Measurements from ENCODE around the gene SLK. TPM values are rescaled to one million over a fixed set of nuclear protein-coding genes. Genes with fewer than 3 reads are reported as not detected.

Gene SLK
- total RNA-seq: 10 to 100 TPM; 32.7 to 36.3 TPM

- H3K9me3 Mint-ChIP-seq: no peaks in the 10 kb centered on the region
- peak; percentile 86 for DNase-seq
- H3K27ac Mint-ChIP-seq: peak within 1 kb of the TSS; percentile 86
- peaks cover 12% of the 10 kb centered on the region for H3K36me3 Mint-ChIP-seq (ENCODE audit: low read depth)
- peaks cover 33% of the 10 kb centered on the region for H3K4me1 Mint-ChIP-seq
- H3K27me3 Mint-ChIP-seq: no peaks in the 10 kb centered on the region
- peak within 1 kb of the TSS; percentile 100 for H3K4me3 Mint-ChIP-seq
- POLR2A ChIA-PET: interaction anchor here (0.6 to 2.6 kb wide), 18 partner anchors 9 to 384 kb away, joined by 3 to 38 read pairs (median 4); partner anchors contain the start of genes GSTO1 and SFR1
- CTCF ChIA-PET: interaction anchor here (0.7 to 1.4 kb wide), 5 partner anchors 17 to 155 kb away, joined by 4 to 11 read pairs (median 4); partner anchors contain the start of gene SFR1
Observed at GRCh38 chr10:103966671-103967447, at the start of gene SLK. Gene SLK (plus strand): TSS chr10:103967140. CDS start chr10:103967746, 606 bp downstream.

GRCh38 chr10:103917302-103918052 is 49.5 kb upstream of the SLK start:
- ChIA-PET CTCF (interaction anchor here (1.0 to 2.9 kb wide), 5 partner anchors 9 to 30 kb away, joined by 4 to 8 read pairs (median 7); no protein-coding TSS in a partner anchor), POLR2A (interaction anchor here (0.9 to 7.6 kb wide), 12 partner anchors 8 to 221 kb away, joined by 3 to 67 read pairs (median 5); partner anchors contain the start of genes SFR1 and SLK)
- Mint-ChIP-seq H3K4me3 (peak overlapping the region; percentile 91), H3K27ac (peak overlapping the region; percentile 93), H3K4me1 (peaks cover 45% of the 10 kb centered on the region), H3K9me3 (peaks cover 7% of the 10 kb centered on the region), H3K36me3 (ENCODE audit: low read depth) (peaks cover 37% of the 10 kb centered on the region), H3K27me3 (no peaks in the 10 kb centered on the region)
- peak; percentile 48 for DNase-seq

GRCh38 chr10:103918053-103918846 is 48.7 kb upstream of the SLK start, which contains the start of gene STN1:
Gene STN1 (minus strand): TSS chr10:103918184. CDS start chr10:103917594, 590 bp downstream.
- ChIA-PET CTCF (interaction anchor here (1.0 to 2.9 kb wide), 3 partner anchors 17 to 30 kb away, joined by 4 to 8 read pairs (median 4); no protein-coding TSS in a partner anchor), POLR2A (interaction anchor here (0.8 to 7.6 kb wide), 8 partner anchors 9 to 222 kb away, joined by 3 to 67 read pairs (median 15); partner anchors contain the start of genes SFR1 and SLK)
- Mint-ChIP-seq H3K4me1 (peaks cover 37% of the 10 kb centered on the region), H3K27me3 (no peaks in the 10 kb centered on the region), H3K9me3 (peaks cover 7% of the 10 kb centered on the region), H3K4me3 (peak within 1 kb of the TSS; percentile 91), H3K27ac (peak within 1 kb of the TSS; percentile 93), H3K36me3 (ENCODE audit: low read depth) (peaks cover 30% of the 10 kb centered on the region)
- DNase-seq: peak; percentile 97

- CTCF ChIA-PET: interaction anchor here (1.0 to 2.8 kb wide), 2 partner anchors 25 kb away, joined by 4 to 14 read pairs; no protein-coding TSS in a partner anchor
- H3K4me3 Mint-ChIP-seq: no peak overlapping the region
- H3K27me3 Mint-ChIP-seq: no peaks in the 10 kb centered on the region
- peaks cover 30% of the 10 kb centered on the region for H3K4me1 Mint-ChIP-seq
- DNase-seq: no peak
- POLR2A ChIA-PET: interaction anchor here (1.1 to 7.6 kb wide), 4 partner anchors 10 to 202 kb away, joined by 4 to 67 read pairs (median 10); partner anchors contain the start of gene SFR1
- H3K27ac Mint-ChIP-seq: no peak overlapping the region
- H3K36me3 Mint-ChIP-seq (ENCODE audit: low read depth): peaks cover 22% of the 10 kb centered on the region
- peaks cover 7% of the 10 kb centered on the region for H3K9me3 Mint-ChIP-seq
Observed at GRCh38 chr10:103919648-103920025, 47.3 kb upstream of the SLK start.

GRCh38 chr10:103921248-103921647 is 45.7 kb upstream of the SLK start:
- no peak overlapping the region for H3K4me3 Mint-ChIP-seq
- DNase-seq: no peak
- H3K4me1 Mint-ChIP-seq: peaks cover 14% of the 10 kb centered on the region
- H3K9me3 Mint-ChIP-seq: no peaks in the 10 kb centered on the region
- peaks cover 6% of the 10 kb centered on the region for H3K36me3 Mint-ChIP-seq (ENCODE audit: low read depth)
- CTCF ChIA-PET: interaction anchor here (0.8 to 2.8 kb wide), 12 partner anchors 9 to 209 kb away, joined by 3 to 15 read pairs (median 5); no protein-coding TSS in a partner anchor
- H3K27me3 Mint-ChIP-seq: no peaks in the 10 kb centered on the region
- no peak overlapping the region for H3K27ac Mint-ChIP-seq
- POLR2A ChIA-PET: interaction anchor here (1.4 to 7.6 kb wide), 4 partner anchors 12 to 201 kb away, joined by 3 to 67 read pairs (median 12); partner anchors contain the start of genes SFR1 and SLK

GRCh38 chr10:103921750-103922195 is 45.2 kb upstream of the SLK start:
- H3K4me1 Mint-ChIP-seq: peaks cover 11% of the 10 kb centered on the region
- H3K27me3 Mint-ChIP-seq: no peaks in the 10 kb centered on the region
- peaks cover 5% of the 10 kb centered on the region for H3K36me3 Mint-ChIP-seq (ENCODE audit: low read depth)
- POLR2A ChIA-PET: interaction anchor here (0.9 to 7.6 kb wide), 6 partner anchors 12 to 200 kb away, joined by 3 to 67 read pairs (median 6); partner anchors contain the start of genes SFR1 and SLK
- H3K9me3 Mint-ChIP-seq: no peaks in the 10 kb centered on the region
- CTCF ChIA-PET: interaction anchor here (0.8 to 2.8 kb wide), 13 partner anchors 9 to 209 kb away, joined by 3 to 15 read pairs (median 5); no protein-coding TSS in a partner anchor
- no peak overlapping the region for H3K4me3 Mint-ChIP-seq
- H3K27ac Mint-ChIP-seq: no peak overlapping the region
- DNase-seq: peak; percentile 58

- Mint-ChIP-seq H3K4me3 (no peak overlapping the region), H3K27ac (no peak overlapping the region), H3K9me3 (no peaks in the 10 kb centered on the region), H3K36me3 (ENCODE audit: low read depth) (peaks cover 2% of the 10 kb centered on the region), H3K27me3 (no peaks in the 10 kb centered on the region), H3K4me1 (peaks cover 9% of the 10 kb centered on the region)
- CTCF ChIA-PET: interaction anchor here (1.6 to 2.8 kb wide), 3 partner anchors 21 to 32 kb away, joined by 6 to 15 read pairs (median 14); no protein-coding TSS in a partner anchor
- POLR2A ChIA-PET: interaction anchor here (0.9 to 7.6 kb wide), 6 partner anchors 13 to 199 kb away, joined by 3 to 67 read pairs (median 6); partner anchors contain the start of genes SFR1 and SLK
- DNase-seq: no peak
Observed at GRCh38 chr10:103922659-103923058, 44.3 kb upstream of the SLK start.

- ChIA-PET CTCF (no interaction called here), POLR2A (interaction anchor here (1.0 kb wide), 1 partner anchor 13 kb away, joined by 4 read pairs; no protein-coding TSS in a partner anchor)
- Mint-ChIP-seq H3K27ac (no peak overlapping the region), H3K4me3 (no peak overlapping the region), H3K36me3 (ENCODE audit: low read depth) (no peaks in the 10 kb centered on the region), H3K4me1 (peaks cover 8% of the 10 kb centered on the region), H3K27me3 (no peaks in the 10 kb centered on the region), H3K9me3 (no peaks in the 10 kb centered on the region)
- no peak for DNase-seq
Observed at GRCh38 chr10:103923502-103923901, 43.4 kb upstream of the SLK start.

- ChIA-PET CTCF (interaction anchor here (0.7 kb wide), 1 partner anchor 24 kb away, joined by 4 read pairs; no protein-coding TSS in a partner anchor), POLR2A (no interaction called here)
- no peaks in the 10 kb centered on the region for H3K9me3 Mint-ChIP-seq
- H3K4me1 Mint-ChIP-seq: no peaks in the 10 kb centered on the region
- DNase-seq: no peak
- no peak overlapping the region for H3K27ac Mint-ChIP-seq
- no peaks in the 10 kb centered on the region for H3K27me3 Mint-ChIP-seq
- no peaks in the 10 kb centered on the region for H3K36me3 Mint-ChIP-seq (ENCODE audit: low read depth)
- no peak overlapping the region for H3K4me3 Mint-ChIP-seq
Observed at GRCh38 chr10:103925591-103925990, 41.3 kb upstream of the SLK start.

GRCh38 chr10:103926722-103927319 is 40.1 kb upstream of the SLK start:
- no peak overlapping the region for H3K27ac Mint-ChIP-seq
- POLR2A ChIA-PET: no interaction called here
- CTCF ChIA-PET: interaction anchor here (0.7 to 1.7 kb wide), 2 partner anchors 37 to 67 kb away, joined by 3 to 5 read pairs; no protein-coding TSS in a partner anchor

GRCh38 chr10:103928784-103929183 is 38.2 kb upstream of the SLK start:
- Mint-ChIP-seq H3K4me1 (no peaks in the 10 kb centered on the region), H3K27ac (no peak overlapping the region), H3K9me3 (no peaks in the 10 kb centered on the region), H3K27me3 (no peaks in the 10 kb centered on the region), H3K36me3 (ENCODE audit: low read depth) (no peaks in the 10 kb centered on the region), H3K4me3 (no peak overlapping the region)
- ChIA-PET CTCF (interaction anchor here (1.4 kb wide), 1 partner anchor 39 kb away, joined by 5 read pairs; no protein-coding TSS in a partner anchor), POLR2A (interaction anchor here (0.6 kb wide), 1 partner anchor 292 kb away, joined by 3 read pairs; no protein-coding TSS in a partner anchor)
- DNase-seq: no peak

More at GRCh38 chr10:103926722-103927319, 40.1 kb upstream of the SLK start:
- no peaks in the 10 kb centered on the region for H3K4me1 Mint-ChIP-seq
- no peak for DNase-seq
- no peaks in the 10 kb centered on the region for H3K36me3 Mint-ChIP-seq (ENCODE audit: low read depth)
- H3K27me3 Mint-ChIP-seq: no peaks in the 10 kb centered on the region
- no peaks in the 10 kb centered on the region for H3K9me3 Mint-ChIP-seq
- H3K4me3 Mint-ChIP-seq: no peak overlapping the region

Data from activated CD4-positive, alpha-beta memory T cell treated with anti-CD3 and anti-CD28 coated beads, Interleukin-2, amount 10 ng/mL, durations not matched to agents 7 days and 5 days (primary cell).